ENCODE results near the gene LRRC40. TPM values are rescaled to one million over a fixed set of nuclear protein-coding genes. Genes with fewer than 3 reads are reported as not detected.

The LRRC40 gene
- total and polyA plus RNA-seq, 9 of the 15 experiments (the other 6 are each of a cell fraction or from before 2014, with no cell fraction given) = 16.1 to 36.2 (median 30.9) TPM

- H3K36me3 ChIP-seq (ENCODE audit: control insufficient read depth, insufficient read depth, low read length) = peaks cover 7% of the 10 kb centered on the region; the same call in 2 of the 3 replicates
- no peaks in the 10 kb centered on the region for H3K79me2 ChIP-seq (ENCODE audit: control insufficient read depth, insufficient read depth, low read length)
- DNase-seq (ENCODE audit: extremely low read depth in 1 of 4, low spot score in 3 of 4) (no peak), FAIRE-seq (no peak), ATAC-seq (no peak)
- H3K9me3 ChIP-seq (replicated peaks; ENCODE audit: control insufficient read depth, insufficient read depth, low read depth, low read length) = no peaks in the 10 kb centered on the region
- intact Hi-C loops (cut with micrococcal nuclease) (no loop called here), in situ Hi-C loops (cut with MboI) (no loop called here)
- no peaks in the 10 kb centered on the region for H3K27me3 ChIP-seq (ENCODE audit: control insufficient read depth in 2 of 2, insufficient read depth in 2 of 2, low read length in 2 of 2)
- no peaks in the 10 kb centered on the region for H4K20me1 ChIP-seq (replicated peaks; ENCODE audit: control insufficient read depth, insufficient read depth, low read length)
- no peak overlapping the region for H2AFZ ChIP-seq (ENCODE audit: low read depth, low read length)
- H3K9ac ChIP-seq (ENCODE audit: insufficient read depth in 1 of 2, low read depth in 2 of 2, low read length in 2 of 2) = no peak overlapping the region
- no peaks in the 10 kb centered on the region for H3K9me1 ChIP-seq (ENCODE audit: control insufficient read depth, insufficient read depth, low read length)
- BruUV-seq (replicated peaks) = no TSS peak
- no peak overlapping the region for H3K4me3 ChIP-seq
- H3K4me2 ChIP-seq (ENCODE audit: insufficient read depth, low read length) = no peak overlapping the region
- no peaks in the 10 kb centered on the region for H3K4me1 ChIP-seq (replicated peaks in 1 of 2; ENCODE audit: control insufficient read depth in 2 of 2, insufficient read depth in 2 of 2, low read length in 2 of 2)
- ChIA-PET CTCF (ENCODE audit: low intra/inter-chr PET ratio) (no interaction called here), POLR2A (interaction anchor here (0.8 to 2.2 kb wide), 5 partner anchors 10 to 34 kb away, joined by 3 to 8 read pairs (median 3); no protein-coding TSS in a partner anchor)
- no peak overlapping the region for H3K27ac ChIP-seq (ENCODE audit: extremely low read depth, low read depth, low read length)
- TF ChIP-seq SMARCE1 (IDR thresholded peaks at IDR 0.05) (no peak), PHF21A (IDR thresholded peaks at IDR 0.05; ENCODE audit: borderline replicate concordance, low read depth) (no peak), ZNF274 (IDR thresholded peaks at IDR 0.05; ENCODE audit: borderline replicate concordance, low read depth, low read length) (no peak), GTF2F1 (IDR thresholded peaks at IDR 0.05; ENCODE audit: low read depth, low read length) (no peak), PHF20 (IDR thresholded peaks at IDR 0.05; ENCODE audit: partially characterized antibody) (no peak), ZNF146 (CRISPR knock-in tag; IDR thresholded peaks at IDR 0.05; ENCODE audit: unreplicated experiment) (no peak), TFAM (CRISPR knock-in tag; conservative IDR thresholded peaks at IDR 0.05) (no peak), ZNF79 (CRISPR knock-in tag; IDR thresholded peaks at IDR 0.05; ENCODE audit: low read depth) (no peak), RAD51 (IDR thresholded peaks at IDR 0.05; ENCODE audit: borderline replicate concordance, low read depth) (no peak), ZEB2 (IDR thresholded peaks at IDR 0.05) (no peak), ZFP30 (CRISPR knock-in tag; IDR thresholded peaks at IDR 0.05; ENCODE audit: borderline replicate concordance) (no peak), FOXA1 (IDR thresholded peaks at IDR 0.05; ENCODE audit: borderline replicate concordance) (no peak), BDP1 (IDR thresholded peaks at IDR 0.05; ENCODE audit: insufficient read depth, insufficient read length) (no peak), RBM25 (IDR thresholded peaks at IDR 0.05; ENCODE audit: low read depth, low read length, severe bottlenecking) (no peak)
- TF ChIP-seq, protein P1, sequence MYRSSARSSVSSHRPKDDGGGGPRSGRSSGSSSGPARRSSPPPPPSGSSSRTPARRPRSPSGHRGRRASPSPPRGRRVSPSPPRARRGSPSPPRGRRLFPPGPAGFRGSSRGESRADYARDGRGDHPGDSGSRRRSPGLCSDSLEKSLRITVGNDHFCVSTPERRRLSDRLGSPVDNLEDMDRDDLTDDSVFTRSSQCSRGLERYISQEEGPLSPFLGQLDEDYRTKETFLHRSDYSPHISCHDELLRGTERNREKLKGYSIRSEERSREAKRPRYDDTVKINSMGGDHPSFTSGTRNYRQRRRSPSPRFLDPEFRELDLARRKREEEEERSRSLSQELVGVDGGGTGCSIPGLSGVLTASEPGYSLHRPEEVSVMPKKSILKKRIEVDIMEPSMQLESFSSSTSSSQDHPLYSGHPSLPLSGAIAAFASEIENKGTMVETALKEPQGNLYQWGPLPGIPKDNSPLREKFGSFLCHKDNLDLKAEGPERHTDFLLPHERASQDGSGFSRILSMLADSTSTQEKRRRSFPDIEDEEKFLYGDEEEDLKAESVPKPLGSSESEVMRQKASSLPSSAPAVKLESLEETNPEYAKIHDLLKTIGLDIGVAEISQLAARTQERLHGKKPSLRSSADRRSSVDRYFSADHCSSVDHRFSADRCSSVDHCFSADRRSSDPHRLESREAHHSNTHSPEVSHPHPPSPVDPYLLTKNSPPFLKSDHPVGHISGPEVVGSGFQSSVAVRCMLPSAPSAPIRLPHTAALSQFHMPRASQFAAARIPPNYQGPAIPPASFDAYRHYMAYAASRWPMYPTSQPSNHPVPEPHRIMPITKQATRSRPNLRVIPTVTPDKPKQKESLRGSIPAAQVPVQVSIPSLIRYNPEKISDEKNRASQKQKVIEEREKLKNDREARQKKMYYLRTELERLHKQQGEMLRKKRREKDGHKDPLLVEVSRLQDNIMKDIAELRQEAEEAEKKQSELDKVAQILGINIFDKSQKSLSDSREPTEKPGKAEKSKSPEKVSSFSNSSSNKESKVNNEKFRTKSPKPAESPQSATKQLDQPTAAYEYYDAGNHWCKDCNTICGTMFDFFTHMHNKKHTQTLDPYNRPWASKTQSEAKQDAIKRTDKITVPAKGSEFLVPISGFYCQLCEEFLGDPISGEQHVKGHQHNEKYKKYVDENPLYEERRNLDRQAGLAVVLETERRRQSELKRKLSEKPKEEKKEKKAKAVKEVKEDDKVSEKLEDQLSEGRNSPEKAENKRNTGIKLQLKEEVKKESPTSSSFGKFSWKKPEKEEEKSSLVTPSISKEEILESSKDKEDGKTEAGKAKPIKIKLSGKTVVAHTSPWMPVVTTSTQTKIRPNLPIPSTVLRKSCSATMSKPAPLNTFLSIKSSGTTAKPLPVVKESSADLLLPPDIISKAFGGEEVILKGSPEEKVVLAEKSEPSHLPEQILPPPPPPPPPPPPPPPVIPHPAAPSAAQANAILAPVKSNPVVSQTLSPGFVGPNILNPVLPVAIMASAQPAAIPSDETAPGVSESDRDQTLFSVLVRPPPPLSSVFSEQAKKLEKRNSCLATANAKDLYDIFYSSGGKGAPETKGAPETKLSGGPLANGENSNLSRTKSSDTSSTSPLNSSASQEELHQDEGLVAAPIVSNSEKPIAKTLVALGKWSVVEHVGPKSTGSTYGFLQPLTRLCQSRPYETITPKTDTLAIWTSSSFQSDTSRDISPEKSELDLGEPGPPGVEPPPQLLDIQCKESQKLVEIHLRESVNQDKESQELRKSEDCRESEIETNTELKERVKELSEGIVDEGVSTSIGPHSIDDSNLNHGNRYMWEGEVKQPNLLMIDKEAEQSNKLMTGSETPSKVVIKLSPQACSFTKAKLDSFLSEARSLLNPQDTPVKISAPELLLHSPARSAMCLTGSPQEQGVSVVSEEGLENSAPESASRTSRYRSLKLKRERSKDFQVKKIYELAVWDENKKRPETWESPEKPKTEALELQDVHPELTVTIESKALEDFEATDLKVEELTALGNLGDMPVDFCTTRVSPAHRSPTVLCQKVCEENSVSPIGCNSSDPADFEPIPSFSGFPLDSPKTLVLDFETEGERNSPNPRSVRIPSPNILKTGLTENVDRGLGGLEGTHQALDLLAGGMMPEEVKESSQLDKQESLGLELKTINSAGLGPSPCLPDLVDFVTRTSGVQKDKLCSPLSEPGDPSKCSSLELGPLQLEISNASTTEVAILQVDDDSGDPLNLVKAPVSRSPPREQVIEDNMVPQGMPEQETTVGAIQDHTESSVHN (IDR thresholded peaks at IDR 0.05; ENCODE audit: borderline replicate concordance in 1 of 2, low read depth in 1 of 2) = no peak
- TF ChIP-seq, protein P2, sequence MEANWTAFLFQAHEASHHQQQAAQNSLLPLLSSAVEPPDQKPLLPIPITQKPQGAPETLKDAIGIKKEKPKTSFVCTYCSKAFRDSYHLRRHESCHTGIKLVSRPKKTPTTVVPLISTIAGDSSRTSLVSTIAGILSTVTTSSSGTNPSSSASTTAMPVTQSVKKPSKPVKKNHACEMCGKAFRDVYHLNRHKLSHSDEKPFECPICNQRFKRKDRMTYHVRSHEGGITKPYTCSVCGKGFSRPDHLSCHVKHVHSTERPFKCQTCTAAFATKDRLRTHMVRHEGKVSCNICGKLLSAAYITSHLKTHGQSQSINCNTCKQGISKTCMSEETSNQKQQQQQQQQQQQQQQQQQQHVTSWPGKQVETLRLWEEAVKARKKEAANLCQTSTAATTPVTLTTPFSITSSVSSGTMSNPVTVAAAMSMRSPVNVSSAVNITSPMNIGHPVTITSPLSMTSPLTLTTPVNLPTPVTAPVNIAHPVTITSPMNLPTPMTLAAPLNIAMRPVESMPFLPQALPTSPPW (CRISPR knock-in tag; IDR thresholded peaks at IDR 0.05) = no peak
Observed at GRCh38 chr1:70168283-70168682, 37.1 kb downstream of the LRRC40 start.
